Peyer's patch (tissue), 4 donors: ENCODE results near the gene ZMYND19.

ENCODE experiments used
- POLR2A ChIP-seq, 2 donors: fragments of 450-650 bp; IDR thresholded peaks; one replicate each; pipeline ENCODE4 v1.5.1; 2017; ENCODE audit warnings: antibody characterized with exemption in 2 of 2, mild to moderate bottlenecking in 2 of 2, moderate library complexity in 2 of 2
- TF ChIP-seq, protein P1 (sequence below), 6 experiments: fragments of 450-650 bp in 4 of 6; fragments of 200-600 bp in 2 of 6; sonication (generic) in 1 of 6; IDR thresholded peaks; one replicate each; pipeline ENCODE4 v1.5.1; 2017 to 2019; ENCODE audit warnings: antibody characterized with exemption in 6 of 6, mild to moderate bottlenecking in 3 of 6, moderate library complexity in 1 of 6

DNA sequence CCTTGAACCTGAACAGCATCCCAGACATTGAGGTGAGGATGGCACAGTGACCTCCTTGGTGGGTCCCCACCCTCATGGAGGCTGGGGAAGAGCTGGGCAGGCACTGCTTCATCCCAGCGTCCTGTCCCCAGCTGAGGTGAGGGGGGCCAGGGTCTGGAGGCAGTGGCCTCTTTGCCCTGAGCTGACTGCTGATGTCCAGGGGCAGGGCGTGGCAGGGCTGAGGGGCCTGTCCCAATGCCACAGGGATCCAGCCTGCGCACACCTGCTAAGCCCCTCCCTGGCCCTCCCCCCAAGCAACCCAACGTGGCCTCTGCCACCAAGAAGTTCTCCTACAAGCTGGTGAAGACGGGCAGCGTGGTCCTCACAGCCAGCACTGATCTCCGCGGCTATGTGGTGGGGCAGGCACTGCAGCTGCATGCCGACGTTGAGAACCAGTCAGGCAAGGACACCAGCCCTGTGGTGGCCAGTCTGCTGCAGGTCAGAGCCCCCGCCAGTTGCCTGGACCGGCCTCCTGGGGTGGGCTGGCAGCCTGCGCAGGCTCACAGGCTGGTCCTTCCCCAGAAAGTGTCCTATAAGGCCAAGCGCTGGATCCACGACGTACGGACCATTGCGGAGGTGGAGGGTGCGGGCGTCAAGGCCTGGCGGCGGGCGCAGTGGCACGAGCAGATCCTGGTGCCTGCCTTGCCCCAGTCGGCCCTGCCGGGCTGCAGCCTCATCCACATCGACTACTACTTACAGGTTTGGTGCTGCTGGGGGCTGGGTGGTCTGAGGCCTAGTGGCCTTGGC is 23.6 kb upstream of the ZMYND19 start:
- TF ChIP-seq, protein P1, sequence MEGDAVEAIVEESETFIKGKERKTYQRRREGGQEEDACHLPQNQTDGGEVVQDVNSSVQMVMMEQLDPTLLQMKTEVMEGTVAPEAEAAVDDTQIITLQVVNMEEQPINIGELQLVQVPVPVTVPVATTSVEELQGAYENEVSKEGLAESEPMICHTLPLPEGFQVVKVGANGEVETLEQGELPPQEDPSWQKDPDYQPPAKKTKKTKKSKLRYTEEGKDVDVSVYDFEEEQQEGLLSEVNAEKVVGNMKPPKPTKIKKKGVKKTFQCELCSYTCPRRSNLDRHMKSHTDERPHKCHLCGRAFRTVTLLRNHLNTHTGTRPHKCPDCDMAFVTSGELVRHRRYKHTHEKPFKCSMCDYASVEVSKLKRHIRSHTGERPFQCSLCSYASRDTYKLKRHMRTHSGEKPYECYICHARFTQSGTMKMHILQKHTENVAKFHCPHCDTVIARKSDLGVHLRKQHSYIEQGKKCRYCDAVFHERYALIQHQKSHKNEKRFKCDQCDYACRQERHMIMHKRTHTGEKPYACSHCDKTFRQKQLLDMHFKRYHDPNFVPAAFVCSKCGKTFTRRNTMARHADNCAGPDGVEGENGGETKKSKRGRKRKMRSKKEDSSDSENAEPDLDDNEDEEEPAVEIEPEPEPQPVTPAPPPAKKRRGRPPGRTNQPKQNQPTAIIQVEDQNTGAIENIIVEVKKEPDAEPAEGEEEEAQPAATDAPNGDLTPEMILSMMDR (IDR thresholded peaks at IDR 0.05), result no peak
- no peak for TF ChIP-seq POLR2A (IDR thresholded peaks at IDR 0.05)
